Astrocyte (in vitro differentiated cells and primary cell): ENCODE measurements around the gene C12orf76. TPM values are rescaled to one million over a fixed set of nuclear protein-coding genes. Genes with fewer than 3 reads are reported as not detected.
"Not testable (repeated sequence)": the region's sequence is repeated elsewhere in the genome, so short reads cannot be mapped to it uniquely, and the experiment has no call there.

Experiments
- DNase-seq: peaks from one replicate; pipeline ENCODE4 v3.0.0-alpha.2; 2010; ENCODE audit warnings: low read depth
- FAIRE-seq: peaks from 2 replicates; lab custom pipeline; 2011; peaks lifted over from hg19 to GRCh38; lab: Jason Lieb, UNC
- H2AFZ ChIP-seq: 2 replicates; pipeline ENCODE4 v1.6.0; 2012; ENCODE audit warnings: low read depth, low read length, inconsistent platforms
- H3K27ac ChIP-seq: 2 replicates; pipeline ENCODE4 v1.5.1; 2011; ENCODE audit warnings: low read depth, low read length, inconsistent platforms
- H3K27me3 ChIP-seq: 2 replicates; pipeline ENCODE4 v1.6.0; 2011; ENCODE audit warnings: low read length, inconsistent platforms; ENCODE audit not compliant: insufficient read depth
- H3K36me3 ChIP-seq: 2 replicates; pipeline ENCODE4 v1.5.1; 2011; ENCODE audit warnings: low read length, inconsistent platforms; ENCODE audit not compliant: insufficient read depth
- H3K4me1 ChIP-seq: 2 replicates; pipeline ENCODE4 v1.5.1; 2011; ENCODE audit warnings: low read length, inconsistent platforms; ENCODE audit not compliant: insufficient read depth
- H3K4me2 ChIP-seq: 2 replicates; pipeline ENCODE4 v1.6.0; 2012; ENCODE audit warnings: low read length, inconsistent platforms
- H3K4me3 ChIP-seq: 2 replicates; pipeline ENCODE4 v1.5.1; 2011; ENCODE audit warnings: low read depth, mild to moderate bottlenecking, low read length, inconsistent platforms; ENCODE audit not compliant: insufficient read depth
- H3K79me2 ChIP-seq: 2 replicates; pipeline ENCODE4 v1.6.0; 2012; ENCODE audit warnings: mild to moderate bottlenecking, low read length, inconsistent platforms; ENCODE audit not compliant: insufficient read depth
- H3K9ac ChIP-seq: 2 replicates; pipeline ENCODE4 v1.6.0; 2012; ENCODE audit warnings: mild to moderate bottlenecking, low read length, inconsistent platforms
- H3K9me3 ChIP-seq: 2 replicates; pipeline ENCODE4 v1.5.1; 2012; ENCODE audit warnings: low read depth, mild to moderate bottlenecking, low read length, inconsistent platforms; ENCODE audit not compliant: insufficient read depth
- H4K20me1 ChIP-seq: 2 replicates; pipeline ENCODE4 v1.6.0; 2012; ENCODE audit warnings: low read length, inconsistent platforms; ENCODE audit not compliant: insufficient read depth
- H3K27ac Mint-ChIP-seq: one replicate; pipeline ENCODE4 v1.8.0; 2021; ENCODE audit warnings: mild to moderate bottlenecking, mixed read lengths; ENCODE audit not compliant: unreplicated experiment
- H3K27me3 Mint-ChIP-seq: one replicate; pipeline ENCODE4 v1.8.0; 2021; ENCODE audit warnings: low read depth, mixed read lengths; ENCODE audit not compliant: unreplicated experiment
- H3K36me3 Mint-ChIP-seq: one replicate; pipeline ENCODE4 v1.8.0; 2021; ENCODE audit warnings: low read depth, mixed read lengths; ENCODE audit not compliant: unreplicated experiment
- H3K4me1 Mint-ChIP-seq: one replicate; pipeline ENCODE4 v1.8.0; 2021; ENCODE audit warnings: low read depth, mixed read lengths; ENCODE audit not compliant: unreplicated experiment
- H3K4me3 Mint-ChIP-seq: one replicate; pipeline ENCODE4 v1.8.0; 2021; ENCODE audit warnings: mild to moderate bottlenecking, moderate library complexity, mixed read lengths; ENCODE audit not compliant: unreplicated experiment
- H3K9me3 Mint-ChIP-seq: one replicate; pipeline ENCODE4 v1.8.0; 2021; ENCODE audit warnings: mild to moderate bottlenecking, mixed read lengths; ENCODE audit not compliant: unreplicated experiment
- CTCF ChIP-seq: IDR thresholded peaks from 2 replicates; pipeline ENCODE4 v1.5.1; 2011; ENCODE audit warnings: low read depth, mild to moderate bottlenecking, inconsistent platforms, low read length, moderate library complexity; ENCODE audit not compliant: insufficient read depth
- EZH2 ChIP-seq: IDR thresholded peaks from 2 replicates; pipeline ENCODE4 v1.6.1; 2012; ENCODE audit warnings: mild to moderate bottlenecking, low read length, inconsistent platforms; ENCODE audit not compliant: insufficient read depth
- total RNA-seq: library from RNA; stranded (reverse); gene quantifications from 2 replicates; pipeline ENCODE4 v1.2.1, GENCODE V29; 2021

The C12orf76 gene
- total RNA-seq, 1 donor from 2014 or later = 13.0 TPM

- H3K27me3 ChIP-seq = no peaks in the 10 kb centered on the region
- peaks cover 25% of the 10 kb centered on the region for H3K79me2 ChIP-seq
- no peaks in the 10 kb centered on the region for H3K9me3 ChIP-seq
- Mint-ChIP-seq H3K27ac (no peak overlapping the region), H3K36me3 (no peaks in the 10 kb centered on the region), H3K9me3 (peaks cover 6% of the 10 kb centered on the region), H3K4me1 (peaks cover 19% of the 10 kb centered on the region), H3K27me3 (no peaks in the 10 kb centered on the region), H3K4me3 (no peak overlapping the region)
- H3K9ac ChIP-seq = no peak overlapping the region
- H4K20me1 ChIP-seq = peaks cover 11% of the 10 kb centered on the region
- DNase-seq (no peak), FAIRE-seq (no peak)
- H3K4me2 ChIP-seq = no peak overlapping the region
- H3K4me1 ChIP-seq = peaks cover 16% of the 10 kb centered on the region
- TF ChIP-seq EZH2 = no peak
- no peak overlapping the region for H3K4me3 ChIP-seq
- H3K27ac ChIP-seq = no peak overlapping the region
- no peaks in the 10 kb centered on the region for H3K36me3 ChIP-seq
- no peak overlapping the region for H2AFZ ChIP-seq
Measured at GRCh38 chr12:110050927-110051326, 2.6 kb upstream of the C12orf76 start.

- H3K27ac Mint-ChIP-seq, FAIRE-seq, DNase-seq, H3K4me3 ChIP-seq, H2AFZ ChIP-seq, H3K4me1 ChIP-seq, H3K27me3 ChIP-seq, H3K9ac ChIP-seq, H3K27me3 Mint-ChIP-seq, H3K4me1 Mint-ChIP-seq, H3K9me3 ChIP-seq, H3K4me2 ChIP-seq, H3K36me3 ChIP-seq, H3K27ac ChIP-seq, H3K4me3 Mint-ChIP-seq, H3K36me3 Mint-ChIP-seq, H3K9me3 Mint-ChIP-seq: not testable (repeated sequence)
- peaks cover 11% of the 10 kb centered on the region for H4K20me1 ChIP-seq
- H3K79me2 ChIP-seq = peaks cover 35% of the 10 kb centered on the region
Measured at GRCh38 chr12:110049666-110050065, 1.3 kb upstream of the C12orf76 start.

GRCh38 chr12:110049034-110049433, 712 bp upstream of the C12orf76 start:
- not testable (repeated sequence) for H3K27me3 ChIP-seq, FAIRE-seq, H3K9me3 ChIP-seq, DNase-seq, H3K36me3 Mint-ChIP-seq, H3K27me3 Mint-ChIP-seq, H3K36me3 ChIP-seq, H3K9me3 Mint-ChIP-seq, H3K4me1 ChIP-seq, H3K4me1 Mint-ChIP-seq
- H3K4me2 ChIP-seq = peak overlapping the region; percentile 87
- H2AFZ ChIP-seq = peak overlapping the region; percentile 92
- H3K27ac ChIP-seq = peak overlapping the region; percentile 79
- peak overlapping the region; percentile 82 for H3K4me3 ChIP-seq
- H4K20me1 ChIP-seq = peaks cover 11% of the 10 kb centered on the region
- peak overlapping the region; percentile 89 for H3K9ac ChIP-seq
- H3K79me2 ChIP-seq = peaks cover 35% of the 10 kb centered on the region
- Mint-ChIP-seq H3K4me3 (peak overlapping the region; percentile 94), H3K27ac (peak overlapping the region; percentile 95)

GRCh38 chr12:110047297-110047940, 903 bp downstream of the C12orf76 start:
- H3K4me1 ChIP-seq = peaks cover 9% of the 10 kb centered on the region
- peak overlapping the region; percentile 92 for H2AFZ ChIP-seq
- no peaks in the 10 kb centered on the region for H3K9me3 ChIP-seq
- Mint-ChIP-seq H3K36me3 (no peaks in the 10 kb centered on the region), H3K27ac (peak overlapping the region; percentile 53), H3K4me3 (peak overlapping the region; percentile 94), H3K9me3 (peaks cover 6% of the 10 kb centered on the region), H3K4me1 (peaks cover 8% of the 10 kb centered on the region), H3K27me3 (no peaks in the 10 kb centered on the region)
- H3K79me2 ChIP-seq = peaks cover 37% of the 10 kb centered on the region
- TF ChIP-seq CTCF (no peak), EZH2 (no peak)
- peak overlapping the region; percentile 79 for H3K27ac ChIP-seq
- FAIRE-seq (no peak), DNase-seq (no peak)
- peak overlapping the region; percentile 89 for H3K9ac ChIP-seq
- no peaks in the 10 kb centered on the region for H3K27me3 ChIP-seq
- peaks cover 13% of the 10 kb centered on the region for H4K20me1 ChIP-seq
- peak overlapping the region; percentile 87 for H3K4me2 ChIP-seq
- H3K36me3 ChIP-seq = no peaks in the 10 kb centered on the region
- peak overlapping the region; percentile 82 for H3K4me3 ChIP-seq
